HG02970 (cell line): ENCODE results near the gene ANTXR2.

Experiments used
- ATAC-seq: cut with Tn5 transposase; IDR thresholded peaks from one replicate; pipeline ENCODE4 v1.9.1; 2021; ENCODE audit warnings: mild to moderate bottlenecking, moderate library complexity, moderate number of reproducible peaks; ENCODE audit not compliant: unreplicated experiment, low FRiP score

ANTXR2 gene

GRCh38 chr4:80070880-80071603 lies 2.0 kb downstream of the ANTXR2 start:
- no peak for ATAC-seq

- ATAC-seq, result no peak
Observed at GRCh38 chr4:80069837-80070731, 2.9 kb downstream of the ANTXR2 start.

GRCh38 chr4:80069108-80069836 lies 3.8 kb downstream of the ANTXR2 start:
- ATAC-seq, result no peak

- no peak for ATAC-seq
Observed at GRCh38 chr4:80065601-80066000, 7.4 kb downstream of the ANTXR2 start.

- no peak for ATAC-seq
Observed at GRCh38 chr4:80062527-80062926, 10.5 kb downstream of the ANTXR2 start.

- no peak for ATAC-seq
Observed at GRCh38 chr4:80060804-80061203, 12.2 kb downstream of the ANTXR2 start.

GRCh38 chr4:80058740-80059139 lies 14.3 kb downstream of the ANTXR2 start:
- ATAC-seq, result peak; percentile 99

GRCh38 chr4:80054375-80054774 lies 18.7 kb downstream of the ANTXR2 start:
- no peak for ATAC-seq

- no peak for ATAC-seq
Observed at GRCh38 chr4:80053140-80053910, 19.7 kb downstream of the ANTXR2 start.

GRCh38 chr4:80049813-80050534 lies 23.1 kb downstream of the ANTXR2 start:
- no peak for ATAC-seq

- no peak for ATAC-seq
Observed at GRCh38 chr4:80049402-80049801, 23.6 kb downstream of the ANTXR2 start.

GRCh38 chr4:80045786-80046185 lies 27.2 kb downstream of the ANTXR2 start:
- ATAC-seq, result no peak

GRCh38 chr4:80043541-80043940 lies 29.5 kb downstream of the ANTXR2 start:
- ATAC-seq, result no peak

GRCh38 chr4:80042821-80043220 lies 30.2 kb downstream of the ANTXR2 start:
- no peak for ATAC-seq

- ATAC-seq, result no peak
Observed at GRCh38 chr4:80037864-80038263, 35.2 kb downstream of the ANTXR2 start.

GRCh38 chr4:80036949-80037685 lies 35.9 kb downstream of the ANTXR2 start:
- ATAC-seq, result no peak

GRCh38 chr4:80036306-80036705 lies 36.7 kb downstream of the ANTXR2 start:
- ATAC-seq, result no peak

GRCh38 chr4:80035336-80035735 lies 37.7 kb downstream of the ANTXR2 start:
- no peak for ATAC-seq

GRCh38 chr4:80033581-80033980 lies 39.4 kb downstream of the ANTXR2 start:
- no peak for ATAC-seq
